HepG2 (cell line): ENCODE data around the gene TSPAN15. TPM values are rescaled to one million over a fixed set of nuclear protein-coding genes. Genes with fewer than 3 reads are reported as not detected.

Source experiments
- ATAC-seq: fragments of 200-7000 bp; cut with Tn5 transposase; 3 replicates; pipeline ENCODE4 v1.9.1; 2020; ENCODE audit warnings: mild to moderate bottlenecking, moderate library complexity
- BruUV-seq: library from RNA; stranded (reverse); fragments of 400-500 nt; replicated peaks from 2 replicates; lab custom pipeline; 2021; lab: Mats Ljungman, UMichigan
- CTCF ChIA-PET: fragments of 300-600 bp; formaldehyde crosslinking; extraction: SDS; loops from one replicate; lab custom pipeline; 2021; ENCODE audit warnings: low total read pairs, inconsistent platforms, low intra/inter-chr PET ratio; lab: Yijun Ruan, JAX
- POLR2A ChIA-PET: fragments of 350-600 bp; sonication (Branson Sonifier 250); formaldehyde crosslinking; loops from one replicate; lab custom pipeline; 2020; ENCODE audit warnings: antibody characterized with exemption, inconsistent platforms; lab: Yijun Ruan, JAX
- DNase-seq: peaks from one replicate; pipeline ENCODE4 v3.0.0-alpha.2; 2015; ENCODE audit warnings: low spot score
- FAIRE-seq: peaks from 3 replicates; lab custom pipeline; 2011; peaks lifted over from hg19 to GRCh38; lab: Jason Lieb, UNC
- H2AFZ ChIP-seq: one replicate; pipeline ENCODE4 v1.6.1; 2011; ENCODE audit warnings: low read length, inconsistent platforms
- H3K27ac ChIP-seq: fragments of 300-600 bp; 3 replicates; pipeline ENCODE4 v1.8.0; 2011; ENCODE audit warnings: mixed run types, mild to moderate bottlenecking, mixed read lengths, low read length, inconsistent platforms; ENCODE audit not compliant: insufficient read depth; ENCODE audit errors: extremely low read length
- H3K27me3 ChIP-seq, 2 experiments: fragments of 200-600 bp in 1 of 2; 2 replicates in 1 of 2; 3 replicates in 1 of 2; pipeline versions ENCODE4 v1.6.0 to v1.8.0; 2011; ENCODE audit warnings: low read length in 2 of 2, mild to moderate bottlenecking in 2 of 2, moderate library complexity in 2 of 2, inconsistent platforms in 1 of 2; ENCODE audit not compliant: insufficient read depth in 2 of 2, control insufficient read depth in 1 of 2
- H3K36me3 ChIP-seq, 2 experiments: fragments of 200-600 bp in 1 of 2; replicated peaks in 1 of 2; 2 replicates in 1 of 2; 3 replicates in 1 of 2; pipeline versions ENCODE4 v1.5.1 to v1.8.0; 2011; ENCODE audit warnings: low read length in 2 of 2, inconsistent platforms in 1 of 2; ENCODE audit not compliant: insufficient read depth in 2 of 2, control insufficient read depth in 1 of 2
- H3K4me1 ChIP-seq: 2 replicates; pipeline ENCODE4 v1.5.1; 2012; ENCODE audit warnings: low read length, inconsistent platforms; ENCODE audit not compliant: insufficient read depth
- H3K4me2 ChIP-seq: 2 replicates; pipeline ENCODE4 v1.6.0; 2011; ENCODE audit warnings: low read depth, low read length, inconsistent platforms
- H3K4me3 ChIP-seq, 3 experiments: fragments of 200-600 bp in 1 of 3; sonication (generic), shearing (Covaris generic) in 1 of 3; replicated peaks in 1 of 3; 2 replicates each; pipeline ENCODE4 v1.5.1; 2011 to 2016; ENCODE audit warnings: low read length in 3 of 3, inconsistent platforms in 2 of 3, low read depth in 2 of 3, mild to moderate bottlenecking in 2 of 3, control low read depth in 1 of 3, mixed read lengths in 1 of 3; ENCODE audit not compliant: insufficient read depth in 1 of 3
- H3K79me2 ChIP-seq: one replicate; pipeline ENCODE4 v1.6.1; 2011; ENCODE audit warnings: low read length, inconsistent platforms; ENCODE audit not compliant: insufficient read depth
- H3K9ac ChIP-seq: 2 replicates; pipeline ENCODE4 v1.6.0; 2011; ENCODE audit warnings: mild to moderate bottlenecking, low read depth, low read length, inconsistent platforms; ENCODE audit not compliant: insufficient read depth
- H3K9me3 ChIP-seq: 2 replicates; pipeline ENCODE4 v1.5.1; 2012; ENCODE audit warnings: mild to moderate bottlenecking, low read length
- H4K20me1 ChIP-seq: 2 replicates; pipeline ENCODE4 v1.6.0; 2011; ENCODE audit warnings: inconsistent platforms, mild to moderate bottlenecking, low read length, moderate library complexity; ENCODE audit not compliant: insufficient read depth
- DDIT3 ChIP-seq: sonication (generic); formaldehyde crosslinking; IDR thresholded peaks from 2 replicates; pipeline ENCODE4 v1.4.0; 2020; ENCODE audit warnings: mild to moderate bottlenecking, missing genetic modification reagents
- RCOR2 ChIP-seq: IDR thresholded peaks from 2 replicates; pipeline ENCODE4 v1.6.1; 2016; ENCODE audit warnings: missing biosample characterization, missing genetic modification reagents
- RNF2 ChIP-seq: fragments of 450-650 bp; conservative IDR thresholded peaks from 2 replicates; pipeline ENCODE4 v1.6.1; 2016; ENCODE audit warnings: low read depth
- SALL1 ChIP-seq: sonication (generic); formaldehyde crosslinking; IDR thresholded peaks from 2 replicates; pipeline ENCODE4 v1.8.0; 2022; ENCODE audit warnings: mild to moderate bottlenecking, missing genetic modification reagents
- UBTF ChIP-seq: sonication (generic); formaldehyde crosslinking; IDR thresholded peaks from 2 replicates; pipeline ENCODE4 v1.4.0; 2020; ENCODE audit warnings: mild to moderate bottlenecking, missing genetic modification reagents
- ZBTB7A ChIP-seq: sonication (generic); formaldehyde crosslinking; IDR thresholded peaks from 2 replicates; pipeline ENCODE4 v1.8.0; 2022; ENCODE audit warnings: mild to moderate bottlenecking, missing genetic modification reagents
- ZNF142 ChIP-seq: sonication (generic); formaldehyde crosslinking; IDR thresholded peaks from 2 replicates; pipeline ENCODE4 v1.4.0; 2020; ENCODE audit warnings: missing genetic modification reagents
- ZNF503 ChIP-seq: sonication (generic); formaldehyde crosslinking; IDR thresholded peaks from 2 replicates; pipeline ENCODE4 v1.4.0; 2020; ENCODE audit warnings: missing genetic modification reagents
- ZNF619 ChIP-seq: sonication (generic); formaldehyde crosslinking; IDR thresholded peaks from 2 replicates; pipeline ENCODE4 v1.4.0; 2020; ENCODE audit warnings: mild to moderate bottlenecking, missing genetic modification reagents
- ZNF713 ChIP-seq: sonication (generic); formaldehyde crosslinking; IDR thresholded peaks from 2 replicates; pipeline ENCODE4 v1.4.0; 2020; ENCODE audit warnings: mild to moderate bottlenecking, missing genetic modification reagents
- ZNF724P ChIP-seq: sonication (generic); formaldehyde crosslinking; IDR thresholded peaks from 2 replicates; pipeline ENCODE4 v1.8.0; 2022; ENCODE audit warnings: missing genetic modification reagents, borderline replicate concordance
- ZNF776 ChIP-seq: sonication (generic); formaldehyde crosslinking; IDR thresholded peaks from 2 replicates; pipeline ENCODE4 v1.4.0; 2020; ENCODE audit warnings: mild to moderate bottlenecking, missing genetic modification reagents
- WGBS: methylation state at CpG from one replicate; pipeline ENCODE4 v1.1.6; 2017; ENCODE audit warnings: low lambda C conversion rate; 5-methylcytosine and 5-hydroxymethylcytosine counted together
- in situ Hi-C: cut with HindIII; loops from 2 replicates; pipeline ENCODE4 v1.10.0; 2017; ENCODE audit warnings: low pct_unique_long_range_greater_than_20kb; ENCODE audit not compliant: extremely low pct_ligation_motif_present
- intact Hi-C: fragments of 100-400 bp; cut with micrococcal nuclease; formaldehyde crosslinking; loops from one replicate; pipeline ENCODE4 v1.10.0; 2022; ENCODE audit not compliant: unreplicated experiment
- polyA plus RNA-seq, 8 experiments: library from polyadenylated mRNA; depleted of rRNA in 3 of 8; stranded (reverse) in 7 of 8; unstranded in 1 of 8; fragments of >200 nt; fragmentation: Illumina TruSeq in 4 of 8; extraction: Trizol in 4 of 8; gene quantifications; 2 replicates each; pipeline versions ENCODE4 v1.2.1 to v1.2.3, GENCODE V29; 2011 to 2016; ENCODE audit warnings: low read depth in 4 of 8, missing spikeins in 1 of 8, mixed read lengths in 1 of 8; ENCODE audit not compliant: insufficient read depth in 1 of 8
- total RNA-seq, 5 experiments: library from RNA; depleted of rRNA; stranded (reverse); fragments of >200 nt; fragmentation: Illumina TruSeq; extraction: Trizol; gene quantifications; 2 replicates each; pipeline ENCODE4 v1.2.3, GENCODE V29; 2016; ENCODE audit warnings: low read depth in 1 of 5
- TF ChIP-seq, protein P1 (sequence below): sonication (generic); formaldehyde crosslinking; IDR thresholded peaks from 2 replicates; pipeline ENCODE4 v1.4.0; 2020; ENCODE audit warnings: missing genetic modification reagents

TSPAN15 gene
- total and polyA plus RNA-seq, 2 of the 13 experiments (the other 11 are each of a cell fraction or from before 2014, with no cell fraction given) = 0.27 to 3.2 TPM

- Histone ChIP-seq H3K27me3 (peaks cover 0 to 15% of the 10 kb centered on the region in 2 experiments; a peak in 1 of 5 replicates), H4K20me1 (no peaks in the 10 kb centered on the region), H3K4me3 (no peak overlapping the region), H3K4me1 (no peaks in the 10 kb centered on the region), H3K36me3 (no peaks in the 10 kb centered on the region), H2AFZ (no peak overlapping the region), H3K9me3 (no peaks in the 10 kb centered on the region), H3K4me2 (no peak overlapping the region), H3K27ac (no peak overlapping the region), H3K79me2 (no peaks in the 10 kb centered on the region), H3K9ac (no peak overlapping the region)
- DNase-seq (no peak), ATAC-seq (no peak), FAIRE-seq (no peak)
- ChIA-PET CTCF (no interaction called here), POLR2A (no interaction called here)
- no TSS peak for BruUV-seq
- intact Hi-C loops (no loop called here), in situ Hi-C loops (no loop called here)
- WGBS = 33% methylated on average over 6 of the region's 6 CpGs
- TF ChIP-seq UBTF (CRISPR knock-in tag) (no peak), ZNF776 (CRISPR knock-in tag) (no peak), RCOR2 (CRISPR knock-in tag) (no peak), ZNF724P (CRISPR knock-in tag) (no peak), ZNF619 (CRISPR knock-in tag) (no peak), ZNF142 (CRISPR knock-in tag) (no peak), RNF2 (no peak), DDIT3 (CRISPR knock-in tag) (no peak), SALL1 (CRISPR knock-in tag) (no peak), ZNF503 (CRISPR knock-in tag) (no peak), ZBTB7A (CRISPR knock-in tag) (no peak), ZNF713 (no peak)
- TF ChIP-seq, protein P1, sequence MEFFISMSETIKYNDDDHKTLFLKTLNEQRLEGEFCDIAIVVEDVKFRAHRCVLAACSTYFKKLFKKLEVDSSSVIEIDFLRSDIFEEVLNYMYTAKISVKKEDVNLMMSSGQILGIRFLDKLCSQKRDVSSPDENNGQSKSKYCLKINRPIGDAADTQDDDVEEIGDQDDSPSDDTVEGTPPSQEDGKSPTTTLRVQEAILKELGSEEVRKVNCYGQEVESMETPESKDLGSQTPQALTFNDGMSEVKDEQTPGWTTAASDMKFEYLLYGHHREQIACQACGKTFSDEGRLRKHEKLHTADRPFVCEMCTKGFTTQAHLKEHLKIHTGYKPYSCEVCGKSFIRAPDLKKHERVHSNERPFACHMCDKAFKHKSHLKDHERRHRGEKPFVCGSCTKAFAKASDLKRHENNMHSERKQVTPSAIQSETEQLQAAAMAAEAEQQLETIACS (CRISPR knock-in tag) = no peak
Observed at GRCh38 chr10:69402386-69402785, 48.9 kb upstream of the TSPAN15 start.
